HG03280 (cell line): Measurements from ENCODE around the gene DOK7.

ENCODE experiments used
- ATAC-seq: cut with Tn5 transposase; IDR thresholded peaks from one replicate; pipeline ENCODE4 v1.9.1; 2021; ENCODE audit warnings: mild to moderate bottlenecking, moderate library complexity; ENCODE audit not compliant: unreplicated experiment

Gene DOK7

GRCh38 chr4:3473181-3473950 is 10.3 kb downstream of the DOK7 start:
- no peak for ATAC-seq

GRCh38 chr4:3473996-3474765 is 11.1 kb downstream of the DOK7 start:
- no peak for ATAC-seq

- no peak for ATAC-seq
These were observed 12.1 kb downstream of the DOK7 start for GRCh38 chr4:3475041-3475712.

- no peak for ATAC-seq
These were observed 12.7 kb downstream of the DOK7 start for GRCh38 chr4:3475713-3476260.

GRCh38 chr4:3476341-3476747 is 13.2 kb downstream of the DOK7 start:
- ATAC-seq: no peak

- no peak for ATAC-seq
These were observed 14.0 kb downstream of the DOK7 start for GRCh38 chr4:3476936-3477749.

- ATAC-seq: no peak
These were observed 14.8 kb downstream of the DOK7 start for GRCh38 chr4:3477750-3478430.

- ATAC-seq: no peak
These were observed 15.6 kb downstream of the DOK7 start for GRCh38 chr4:3478446-3479357.

GRCh38 chr4:3479358-3480101 is 16.4 kb downstream of the DOK7 start:
- ATAC-seq: no peak

GRCh38 chr4:3480528-3481112 is 17.5 kb downstream of the DOK7 start:
- ATAC-seq: peak; percentile 68

GRCh38 chr4:3481113-3481531 is 18.0 kb downstream of the DOK7 start:
- ATAC-seq: no peak

- ATAC-seq: no peak
These were observed 18.8 kb downstream of the DOK7 start for GRCh38 chr4:3481783-3482393.

GRCh38 chr4:3482707-3483106 is 19.6 kb downstream of the DOK7 start:
- ATAC-seq: no peak

- no peak for ATAC-seq
These were observed 20.4 kb downstream of the DOK7 start for GRCh38 chr4:3483471-3483921.

GRCh38 chr4:3484057-3484973 is 21.2 kb downstream of the DOK7 start:
- no peak for ATAC-seq
